Right atrium auricular region (tissue), 2 donors: ENCODE data around the gene C19orf81. TPM values are rescaled to one million over a fixed set of nuclear protein-coding genes. Genes with fewer than 3 reads are reported as not detected.

ENCODE experiments used
- DNase-seq: peaks from one replicate; pipeline ENCODE4 v3.0.0-alpha.2; 2019; ENCODE audit warnings: low spot score
- H3K27ac ChIP-seq, 2 donors: fragments of 200-600 bp; sonication (generic); 1 replicate in 1 of 2; 2 replicates in 1 of 2; pipeline ENCODE4 v1.5.1; 2016 to 2019
- H3K27me3 ChIP-seq, 2 donors: fragments of 200-600 bp; sonication (generic); one replicate each; pipeline versions ENCODE4 v1.5.1 to v1.6.0; 2017 to 2019
- H3K36me3 ChIP-seq: fragments of 200-600 bp; sonication (generic); one replicate; pipeline ENCODE4 v1.5.1; 2016
- H3K4me1 ChIP-seq, 2 donors: fragments of 200-600 bp; sonication (generic); one replicate each; pipeline versions ENCODE4 v1.5.1 to v1.6.0; 2017 to 2019
- H3K4me3 ChIP-seq, 2 donors: fragments of 200-600 bp; sonication (generic); 1 replicate in 1 of 2; 2 replicates in 1 of 2; pipeline ENCODE4 v1.5.1; 2017 to 2019; ENCODE audit warnings: mild to moderate bottlenecking in 1 of 2, moderate library complexity in 1 of 2
- H3K9me3 ChIP-seq, 2 donors: fragments of 200-600 bp; sonication (generic); one replicate each; pipeline ENCODE4 v1.5.1; 2019
- total RNA-seq, 2 donors: library from RNA; depleted of rRNA; stranded (reverse); fragments of >200 nt; gene quantifications; one replicate each; pipeline ENCODE4 v1.1.0, GENCODE V29; 2016
- TF ChIP-seq, protein P1 (sequence below), 2 donors: fragments of 200-600 bp; sonication (generic); IDR thresholded peaks; one replicate each; pipeline ENCODE4 v1.5.1; 2019; ENCODE audit warnings: antibody characterized with exemption in 2 of 2

Gene C19orf81
- total RNA-seq, 2 donors from 2014 or later, result 4.6 TPM; not detected in 1

DNA sequence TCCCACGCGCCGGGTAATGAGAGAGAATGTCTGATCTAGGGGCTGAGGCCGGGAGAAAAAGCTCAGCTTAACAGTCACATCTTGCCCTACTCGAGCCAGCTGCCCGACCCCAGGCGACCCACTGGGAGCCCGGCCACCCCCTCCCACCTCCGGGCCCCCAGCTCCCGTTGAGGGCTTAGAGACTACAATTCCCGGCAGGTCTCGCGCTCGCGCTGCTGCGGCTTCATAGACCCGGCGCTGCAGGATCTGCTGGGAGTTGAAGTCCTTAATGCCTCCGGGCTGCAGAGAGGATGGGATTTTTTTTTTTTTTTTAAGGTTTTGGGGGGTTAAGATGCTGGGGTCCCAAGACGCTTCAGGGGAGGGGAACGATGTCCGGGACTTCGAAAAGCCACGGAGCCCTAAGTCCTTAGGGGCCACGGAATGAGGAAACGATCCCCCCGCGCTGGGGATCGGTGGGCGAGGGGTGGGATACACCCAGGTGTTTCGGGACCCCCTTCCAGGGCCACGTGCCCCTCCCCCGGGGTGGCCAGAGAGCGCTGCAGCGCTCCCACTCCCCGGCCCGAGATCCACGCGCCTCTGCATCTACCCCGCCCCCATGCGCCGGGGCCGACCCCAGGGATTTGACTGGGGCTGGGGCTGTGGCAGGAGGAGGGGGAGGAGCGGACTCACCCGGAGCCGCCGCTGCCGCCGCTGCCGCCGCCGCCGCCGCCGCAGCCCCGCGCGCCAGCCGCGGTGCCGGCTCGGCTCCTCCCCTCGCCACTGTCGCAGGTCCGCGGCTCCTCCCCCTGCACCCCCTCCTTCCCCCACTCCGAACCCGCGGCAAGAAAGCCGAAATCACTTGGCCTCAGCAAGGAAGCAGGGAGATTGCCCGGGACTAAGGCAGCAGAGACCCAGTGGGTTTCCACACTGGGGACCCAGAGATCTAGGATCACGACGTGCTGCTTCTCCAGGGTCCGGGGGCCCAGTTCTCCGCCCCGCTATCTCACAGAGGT is 9.8 kb upstream of the C19orf81 start, which contains the start of gene SYT3:
TSS of gene SYT3 (minus strand) at position 761 of the 992 bp plus-strand sequence. CDS start 2,470 bp downstream, outside the sequence.
- Histone ChIP-seq H3K9me3 (peaks cover 0 to 8% of the 10 kb centered on the region in 2 donors), H3K4me1 (peaks cover 0 to 9% of the 10 kb centered on the region in 2 donors), H3K4me3 (peak within 1 kb of the TSS; percentile 36 to 58), H3K36me3 (no peaks in the 10 kb centered on the region), H3K27me3 (no peaks in the 10 kb centered on the region), H3K27ac (no peak within 1 kb of the TSS)
- TF ChIP-seq, protein P1, sequence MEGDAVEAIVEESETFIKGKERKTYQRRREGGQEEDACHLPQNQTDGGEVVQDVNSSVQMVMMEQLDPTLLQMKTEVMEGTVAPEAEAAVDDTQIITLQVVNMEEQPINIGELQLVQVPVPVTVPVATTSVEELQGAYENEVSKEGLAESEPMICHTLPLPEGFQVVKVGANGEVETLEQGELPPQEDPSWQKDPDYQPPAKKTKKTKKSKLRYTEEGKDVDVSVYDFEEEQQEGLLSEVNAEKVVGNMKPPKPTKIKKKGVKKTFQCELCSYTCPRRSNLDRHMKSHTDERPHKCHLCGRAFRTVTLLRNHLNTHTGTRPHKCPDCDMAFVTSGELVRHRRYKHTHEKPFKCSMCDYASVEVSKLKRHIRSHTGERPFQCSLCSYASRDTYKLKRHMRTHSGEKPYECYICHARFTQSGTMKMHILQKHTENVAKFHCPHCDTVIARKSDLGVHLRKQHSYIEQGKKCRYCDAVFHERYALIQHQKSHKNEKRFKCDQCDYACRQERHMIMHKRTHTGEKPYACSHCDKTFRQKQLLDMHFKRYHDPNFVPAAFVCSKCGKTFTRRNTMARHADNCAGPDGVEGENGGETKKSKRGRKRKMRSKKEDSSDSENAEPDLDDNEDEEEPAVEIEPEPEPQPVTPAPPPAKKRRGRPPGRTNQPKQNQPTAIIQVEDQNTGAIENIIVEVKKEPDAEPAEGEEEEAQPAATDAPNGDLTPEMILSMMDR (IDR thresholded peaks at IDR 0.05), result no peak
- no peak for DNase-seq

GRCh38 chr19:50640368-50640767 is 8.9 kb upstream of the C19orf81 start:
- no peaks in the 10 kb centered on the region for H3K36me3 ChIP-seq
- no peaks in the 10 kb centered on the region for H3K27me3 ChIP-seq
- no peak overlapping the region for H3K4me3 ChIP-seq
- TF ChIP-seq, protein P1 (IDR thresholded peaks at IDR 0.05), result no peak
- H3K4me1 ChIP-seq, result peaks cover 0 to 9% of the 10 kb centered on the region in 2 donors
- H3K9me3 ChIP-seq, result no peaks in the 10 kb centered on the region
- DNase-seq, result no peak
- no peak overlapping the region for H3K27ac ChIP-seq

GRCh38 chr19:50644315-50644915 is 4.8 kb upstream of the C19orf81 start:
- H3K4me3 ChIP-seq, result no peak overlapping the region
- no peak for DNase-seq
- H3K9me3 ChIP-seq, result no peaks in the 10 kb centered on the region
- H3K27ac ChIP-seq, result no peak overlapping the region
- H3K36me3 ChIP-seq, result no peaks in the 10 kb centered on the region
- no peaks in the 10 kb centered on the region for H3K27me3 ChIP-seq
- TF ChIP-seq, protein P1 (IDR thresholded peaks at IDR 0.05), result no peak
- H3K4me1 ChIP-seq, result peaks cover 0 to 1% of the 10 kb centered on the region in 2 donors

DNA sequence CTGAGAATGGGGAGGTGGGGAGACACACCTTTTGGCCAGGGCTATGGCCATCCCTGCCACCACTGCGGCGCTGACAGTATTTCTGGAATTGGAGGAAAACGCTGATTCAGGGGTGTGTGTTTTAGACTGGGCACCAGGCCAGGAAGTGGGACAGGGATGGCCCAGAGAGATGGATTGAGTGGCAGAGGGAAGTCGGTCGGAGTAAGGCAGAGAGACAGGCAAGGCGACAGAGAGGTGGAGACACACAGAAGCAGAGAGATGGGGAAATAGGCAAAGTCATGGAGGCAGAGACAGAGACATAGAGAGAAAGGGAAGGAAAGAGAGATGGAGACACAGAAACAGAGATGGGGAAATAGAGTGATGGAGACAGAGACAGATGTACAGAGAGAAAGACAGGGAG is 4.1 kb upstream of the C19orf81 start:
- no peak overlapping the region for H3K4me3 ChIP-seq
- H3K27ac ChIP-seq, result no peak overlapping the region
- no peaks in the 10 kb centered on the region for H3K27me3 ChIP-seq
- H3K9me3 ChIP-seq, result no peaks in the 10 kb centered on the region
- DNase-seq, result no peak
- TF ChIP-seq, protein P1 (IDR thresholded peaks at IDR 0.05), result no peak
- H3K4me1 ChIP-seq, result no peaks in the 10 kb centered on the region
- H3K36me3 ChIP-seq, result no peaks in the 10 kb centered on the region

- TF ChIP-seq, protein P1 (IDR thresholded peaks at IDR 0.05), result no peak
- no peaks in the 10 kb centered on the region for H3K27me3 ChIP-seq
Measured at GRCh38 chr19:50646074-50646807, 3.0 kb upstream of the C19orf81 start.

More at GRCh38 chr19:50646074-50646807, 3.0 kb upstream of the C19orf81 start:
- Histone ChIP-seq H3K4me3 (no peak overlapping the region), H3K4me1 (no peaks in the 10 kb centered on the region), H3K36me3 (no peaks in the 10 kb centered on the region), H3K27ac (no peak overlapping the region), H3K9me3 (no peaks in the 10 kb centered on the region)
- no peak for DNase-seq
